CD4-positive, CD25-positive, alpha-beta regulatory T cell (primary cell): Measurements from ENCODE around the gene DDIAS. TPM values are rescaled to one million over a fixed set of nuclear protein-coding genes. Genes with fewer than 3 reads are reported as not detected.

ENCODE experiments used
- ATAC-seq, 2 donors: fragments of 150-1000 bp; cut with Tn5 transposase; one replicate each; pipeline ENCODE4 v1.10.0; 2021; ENCODE audit warnings: low read depth in 2 of 2, moderate number of reproducible peaks in 2 of 2, moderate library complexity in 1 of 2
- DNase-seq, 3 donors: peaks; one replicate each; pipeline versions ENCODE4 v3.0.0 to v3.0.0-alpha.2; 2012 to 2022; ENCODE audit warnings: mixed read lengths in 1 of 3
- H3K27ac ChIP-seq: one replicate; pipeline ENCODE4 v1.7.0; 2013; ENCODE audit warnings: mild to moderate bottlenecking, low read length; ENCODE audit not compliant: insufficient read depth, poor library complexity, severe bottlenecking
- H3K27me3 ChIP-seq: one replicate; pipeline ENCODE4 v1.7.0; 2013; ENCODE audit warnings: low read length; ENCODE audit not compliant: control insufficient read depth, insufficient read depth
- H3K36me3 ChIP-seq: one replicate; pipeline ENCODE4 v1.7.0; 2013; ENCODE audit warnings: mild to moderate bottlenecking, low read length, moderate library complexity; ENCODE audit not compliant: control insufficient read depth, insufficient read depth
- H3K4me1 ChIP-seq: 2 replicates; pipeline ENCODE4 v1.7.0; 2013; ENCODE audit warnings: mild to moderate bottlenecking, low read length; ENCODE audit not compliant: insufficient read depth, control insufficient read depth, poor library complexity, severe bottlenecking
- H3K4me3 ChIP-seq: one replicate; pipeline ENCODE4 v1.7.0; 2013; ENCODE audit warnings: low read depth, mild to moderate bottlenecking, low read length, moderate library complexity
- H3K9me3 ChIP-seq, 2 experiments: 1 replicate in 1 of 2; 2 replicates in 1 of 2; pipeline ENCODE4 v1.7.0; 2013; ENCODE audit warnings: low read length in 2 of 2, mild to moderate bottlenecking in 1 of 2, moderate library complexity in 1 of 2; ENCODE audit not compliant: control insufficient read depth in 2 of 2
- H3K27ac Mint-ChIP-seq, 3 donors: one replicate each; pipeline ENCODE4 v1.8.0; 2020 to 2022; ENCODE audit warnings: mild to moderate bottlenecking in 3 of 3, mixed read lengths in 3 of 3, moderate library complexity in 2 of 3
- H3K27me3 Mint-ChIP-seq: one replicate; pipeline ENCODE4 v1.8.0; 2022; ENCODE audit warnings: mild to moderate bottlenecking, mixed read lengths
- H3K36me3 Mint-ChIP-seq: one replicate; pipeline ENCODE4 v1.8.0; 2020; ENCODE audit warnings: mixed read lengths
- H3K4me1 Mint-ChIP-seq, 4 donors: one replicate each; pipeline ENCODE4 v1.8.0; 2020 to 2022; ENCODE audit warnings: mixed read lengths in 4 of 4, mild to moderate bottlenecking in 1 of 4
- H3K4me3 Mint-ChIP-seq, 4 donors: one replicate each; pipeline ENCODE4 v1.8.0; 2020 to 2022; ENCODE audit warnings: mild to moderate bottlenecking in 4 of 4, mixed read lengths in 4 of 4, moderate library complexity in 3 of 4
- H3K9me3 Mint-ChIP-seq, 7 donors: one replicate each; pipeline ENCODE4 v1.8.0; 2020 to 2022; ENCODE audit warnings: mixed read lengths in 7 of 7, mild to moderate bottlenecking in 3 of 7, moderate library complexity in 2 of 7
- polyA plus RNA-seq, 4 donors: library from polyadenylated mRNA; unstranded; fragments of 300-500 nt; fragmentation: Illumina TruSeq; gene quantifications; one replicate each; pipeline ENCODE4 v1.2.3, GENCODE V29; 2021
- total RNA-seq: library from RNA; stranded (reverse); gene quantifications from one replicate; pipeline ENCODE4 v1.2.3, GENCODE V29; 2022

Gene DDIAS
- total and polyA plus RNA-seq, 5 donors from 2014 or later: 0.86 to 2.8 (median 1.5) TPM

DNA sequence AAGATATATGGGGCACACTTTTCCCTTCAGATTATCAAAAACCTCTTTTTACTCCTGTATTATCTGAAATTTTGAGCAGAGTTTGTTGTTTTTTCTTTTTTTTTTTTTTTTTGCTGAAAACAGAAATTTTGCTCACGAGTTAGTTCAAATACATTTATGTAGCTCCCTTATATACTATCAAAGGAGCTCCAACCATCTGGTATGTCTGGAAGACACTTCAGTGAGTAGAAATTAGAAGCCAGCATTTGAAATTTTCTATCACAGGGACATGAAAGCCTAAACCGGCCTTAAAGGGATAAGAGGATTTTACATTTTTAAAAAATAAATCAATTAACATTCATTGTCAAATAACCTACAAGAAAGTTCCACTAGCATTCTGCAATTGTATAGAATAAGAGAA, 73.3 kb downstream of the DDIAS start:
- H3K4me3 Mint-ChIP-seq: no peak overlapping the region
- Histone ChIP-seq H3K27me3 (no peaks in the 10 kb centered on the region), H3K9me3 (no peaks in the 10 kb centered on the region), H3K36me3 (no peaks in the 10 kb centered on the region), H3K27ac (no peak overlapping the region), H3K4me3 (no peak overlapping the region), H3K4me1 (no peaks in the 10 kb centered on the region)
- H3K27ac Mint-ChIP-seq: no peak overlapping the region
- no peaks in the 10 kb centered on the region for H3K27me3 Mint-ChIP-seq
- peaks cover 0 to 1% (median 0%) of the 10 kb centered on the region in 7 donors for H3K9me3 Mint-ChIP-seq
- H3K36me3 Mint-ChIP-seq: peaks cover 4% of the 10 kb centered on the region
- no peak for ATAC-seq
- DNase-seq: no peak
- H3K4me1 Mint-ChIP-seq: peaks cover 23 to 37% (median 25%) of the 10 kb centered on the region in 4 donors

DNA sequence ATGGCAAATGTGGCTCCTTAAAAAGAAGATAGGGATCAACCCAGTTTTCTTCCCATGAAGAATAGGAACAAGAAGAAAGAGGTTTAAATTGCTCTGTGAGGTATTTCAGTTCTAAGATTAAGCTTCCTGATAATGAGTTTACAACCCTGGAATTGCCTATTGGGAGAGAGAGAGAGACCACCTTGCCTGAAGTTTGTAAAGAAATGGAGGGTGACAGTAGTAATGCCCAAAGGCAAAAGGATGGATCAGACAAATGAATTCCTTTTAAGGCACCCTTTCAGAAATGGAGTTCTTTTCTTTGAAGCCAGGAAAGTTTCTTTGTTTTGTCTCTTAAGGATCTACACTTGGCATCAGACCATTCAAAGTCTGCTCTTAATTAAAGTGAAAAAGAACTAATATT, 74.3 kb downstream of the DDIAS start:
- no peak overlapping the region for H3K27ac ChIP-seq
- H3K36me3 Mint-ChIP-seq: peaks cover 4% of the 10 kb centered on the region
- no peaks in the 10 kb centered on the region for H3K9me3 ChIP-seq
- no peaks in the 10 kb centered on the region for H3K27me3 Mint-ChIP-seq
- H3K27ac Mint-ChIP-seq: no peak overlapping the region
- H3K4me3 ChIP-seq: no peak overlapping the region
- H3K4me1 Mint-ChIP-seq: peaks cover 23 to 34% (median 26%) of the 10 kb centered on the region in 4 donors
- ATAC-seq: no peak
- H3K27me3 ChIP-seq: no peaks in the 10 kb centered on the region
- no peak for DNase-seq
- H3K4me1 ChIP-seq: no peaks in the 10 kb centered on the region
- H3K36me3 ChIP-seq: no peaks in the 10 kb centered on the region
- peaks cover 0 to 1% (median 0%) of the 10 kb centered on the region in 7 donors for H3K9me3 Mint-ChIP-seq
- H3K4me3 Mint-ChIP-seq: no peak overlapping the region

DNA sequence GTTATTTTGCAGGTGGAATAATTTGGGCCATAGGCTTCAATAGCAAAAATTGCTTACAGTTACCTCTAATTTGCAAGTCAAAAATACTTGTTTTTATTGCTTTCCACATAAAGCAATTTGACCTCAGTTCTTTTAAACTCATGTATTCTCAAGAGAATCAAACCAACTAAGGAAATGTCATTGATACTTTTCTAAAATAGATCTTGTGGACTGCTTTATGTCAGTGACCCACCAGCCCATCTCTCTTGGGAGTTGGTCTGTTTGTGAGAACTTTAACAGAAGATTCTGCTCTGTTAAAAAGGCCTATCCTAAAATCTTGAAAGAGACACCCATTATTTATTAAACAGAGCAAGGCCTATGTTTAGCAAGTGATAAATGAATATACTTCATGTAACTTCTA, 75.2 kb downstream of the DDIAS start:
- H3K4me1 ChIP-seq: no peaks in the 10 kb centered on the region
- H3K4me3 ChIP-seq: no peak overlapping the region
- Mint-ChIP-seq H3K4me1 (peaks cover 19 to 28% (median 22%) of the 10 kb centered on the region in 4 donors), H3K36me3 (peaks cover 12% of the 10 kb centered on the region), H3K9me3 (peaks cover 0 to 1% (median 0%) of the 10 kb centered on the region in 7 donors), H3K27ac (no peak overlapping the region), H3K4me3 (no peak overlapping the region), H3K27me3 (no peaks in the 10 kb centered on the region)
- H3K27me3 ChIP-seq: no peaks in the 10 kb centered on the region
- H3K36me3 ChIP-seq: peaks cover 6% of the 10 kb centered on the region
- DNase-seq (no peak), ATAC-seq (no peak)
- no peak overlapping the region for H3K27ac ChIP-seq
- H3K9me3 ChIP-seq: no peaks in the 10 kb centered on the region

DNA sequence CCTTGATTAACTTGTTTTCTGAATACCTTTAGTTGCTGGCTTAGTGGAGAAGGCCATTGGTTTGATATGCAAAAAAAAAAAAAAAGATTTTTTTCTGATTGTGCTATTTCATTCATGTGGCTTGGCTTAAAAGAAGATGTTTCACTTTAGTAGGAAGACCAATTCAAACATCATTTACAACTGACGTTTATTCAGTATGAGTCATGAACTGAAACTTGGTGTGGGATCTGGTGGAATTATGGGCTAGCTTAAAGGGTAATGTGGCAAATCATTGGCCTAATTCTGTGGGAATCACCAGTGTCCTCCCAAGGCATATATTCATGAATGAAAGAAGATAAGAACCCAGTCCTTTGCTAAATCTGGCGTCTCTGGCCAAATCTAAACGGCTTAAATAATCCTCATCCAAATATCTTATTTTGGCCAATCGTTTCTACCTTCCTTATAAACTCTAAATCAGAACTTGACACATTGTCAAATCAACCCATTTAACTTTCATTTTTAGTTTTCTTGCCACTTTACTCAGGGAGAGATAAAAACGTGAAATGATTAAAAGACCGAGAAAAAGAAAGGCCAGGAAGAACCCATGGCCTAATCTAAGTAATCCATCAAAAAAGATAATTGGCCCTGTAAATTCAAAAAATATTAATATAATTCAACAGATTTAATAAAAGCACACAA, 77.0 kb downstream of the DDIAS start:
- Mint-ChIP-seq H3K4me3 (peak overlapping the region in 1 of 4 donors; percentile 54), H3K9me3 (peaks cover 0 to 1% (median 0%) of the 10 kb centered on the region in 7 donors), H3K27ac (peak overlapping the region; percentile 1 to 84 (median 11)), H3K4me1 (peaks cover 14 to 22% (median 17%) of the 10 kb centered on the region in 4 donors), H3K36me3 (peaks cover 17% of the 10 kb centered on the region), H3K27me3 (no peaks in the 10 kb centered on the region)
- DNase-seq: peak in 1 of 3 donors; percentile 37
- Histone ChIP-seq H3K36me3 (peaks cover 11% of the 10 kb centered on the region), H3K9me3 (no peaks in the 10 kb centered on the region), H3K4me3 (peak overlapping the region; percentile 6), H3K27ac (no peak overlapping the region), H3K4me1 (no peaks in the 10 kb centered on the region), H3K27me3 (no peaks in the 10 kb centered on the region)
- peak; percentile 34 to 48 for ATAC-seq

DNA sequence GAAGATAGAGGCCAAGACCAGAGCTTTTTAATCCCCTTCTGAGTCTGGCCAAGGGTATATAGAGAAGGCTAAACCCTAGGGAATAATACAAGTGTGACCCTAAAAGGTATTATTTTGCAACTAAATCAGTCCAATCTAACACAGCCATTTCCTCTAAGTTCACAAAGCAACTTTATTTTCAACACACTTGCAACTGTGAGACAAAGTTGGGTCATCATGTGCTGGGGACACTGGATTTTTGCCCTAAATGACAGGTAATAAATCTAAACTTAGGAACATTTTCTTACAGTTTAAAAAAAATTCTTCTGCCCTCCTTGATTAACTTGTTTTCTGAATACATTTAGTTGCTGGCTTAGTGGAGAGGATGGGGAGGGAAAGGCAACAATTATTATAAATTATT, 78.3 kb downstream of the DDIAS start:
- Mint-ChIP-seq H3K4me1 (peaks cover 12 to 22% (median 16%) of the 10 kb centered on the region in 4 donors), H3K9me3 (peaks cover 0 to 1% (median 0%) of the 10 kb centered on the region in 7 donors), H3K4me3 (no peak overlapping the region), H3K36me3 (peaks cover 26% of the 10 kb centered on the region), H3K27ac (no peak overlapping the region), H3K27me3 (no peaks in the 10 kb centered on the region)
- DNase-seq (no peak), ATAC-seq (no peak)
- Histone ChIP-seq H3K27ac (no peak overlapping the region), H3K9me3 (no peaks in the 10 kb centered on the region), H3K36me3 (peaks cover 19% of the 10 kb centered on the region), H3K27me3 (no peaks in the 10 kb centered on the region), H3K4me3 (no peak overlapping the region), H3K4me1 (no peaks in the 10 kb centered on the region)

DNA sequence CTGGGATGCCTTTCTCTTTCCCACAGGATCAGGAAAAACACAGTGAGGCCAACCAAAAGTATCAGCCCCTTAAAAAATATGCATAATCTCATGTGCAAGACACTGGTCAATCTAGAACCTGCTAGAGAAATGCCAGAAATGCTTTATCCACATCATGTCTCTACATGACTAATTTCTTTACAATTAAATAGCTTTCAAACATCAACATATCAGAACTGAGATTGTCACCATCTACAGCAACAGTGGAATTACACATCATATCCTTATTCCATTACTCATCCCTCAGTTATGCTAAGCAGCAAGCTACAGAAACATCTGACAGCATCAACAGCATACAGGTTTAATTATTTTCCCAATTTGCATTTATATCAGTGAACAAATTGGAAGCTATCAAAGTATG, 78.8 kb downstream of the DDIAS start:
- peaks cover 12 to 22% (median 16%) of the 10 kb centered on the region in 4 donors for H3K4me1 Mint-ChIP-seq
- H3K4me3 Mint-ChIP-seq: no peak overlapping the region
- H3K9me3 Mint-ChIP-seq: peaks cover 0 to 1% (median 0%) of the 10 kb centered on the region in 7 donors
- DNase-seq: no peak
- Histone ChIP-seq H3K36me3 (peaks cover 20% of the 10 kb centered on the region), H3K27ac (no peak overlapping the region), H3K4me3 (no peak overlapping the region), H3K4me1 (no peaks in the 10 kb centered on the region), H3K9me3 (no peaks in the 10 kb centered on the region), H3K27me3 (no peaks in the 10 kb centered on the region)
- peaks cover 28% of the 10 kb centered on the region for H3K36me3 Mint-ChIP-seq
- no peak overlapping the region for H3K27ac Mint-ChIP-seq
- no peak for ATAC-seq
- H3K27me3 Mint-ChIP-seq: no peaks in the 10 kb centered on the region

DNA sequence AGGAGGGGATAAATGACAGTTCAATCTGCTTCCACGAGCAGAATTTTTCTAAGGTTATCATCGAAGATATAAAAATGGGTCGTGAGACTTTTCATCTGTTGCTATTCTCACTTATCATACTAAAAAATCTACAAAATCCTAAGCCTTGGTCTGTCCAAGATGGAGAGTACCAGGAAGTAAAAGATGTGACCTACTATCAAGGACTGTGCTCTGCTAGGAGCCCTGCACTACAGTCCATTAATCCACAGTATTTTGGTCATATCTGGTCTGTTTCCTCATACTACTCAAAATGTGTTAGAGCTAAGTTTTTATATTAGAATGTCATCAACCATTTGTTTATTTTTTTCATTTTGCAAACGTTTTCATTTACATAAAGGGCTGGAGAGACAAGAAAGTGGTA, 79.4 kb downstream of the DDIAS start:
- Histone ChIP-seq H3K4me1 (no peaks in the 10 kb centered on the region), H3K27me3 (no peaks in the 10 kb centered on the region), H3K4me3 (no peak overlapping the region), H3K27ac (no peak overlapping the region), H3K9me3 (no peaks in the 10 kb centered on the region), H3K36me3 (peaks cover 24% of the 10 kb centered on the region)
- H3K27ac Mint-ChIP-seq: no peak overlapping the region
- H3K4me3 Mint-ChIP-seq: no peak overlapping the region
- DNase-seq (no peak), ATAC-seq (no peak)
- no peaks in the 10 kb centered on the region for H3K27me3 Mint-ChIP-seq
- H3K4me1 Mint-ChIP-seq: peaks cover 12 to 22% (median 16%) of the 10 kb centered on the region in 4 donors
- H3K9me3 Mint-ChIP-seq: peaks cover 0 to 1% (median 0%) of the 10 kb centered on the region in 7 donors
- H3K36me3 Mint-ChIP-seq: peaks cover 32% of the 10 kb centered on the region

DNA sequence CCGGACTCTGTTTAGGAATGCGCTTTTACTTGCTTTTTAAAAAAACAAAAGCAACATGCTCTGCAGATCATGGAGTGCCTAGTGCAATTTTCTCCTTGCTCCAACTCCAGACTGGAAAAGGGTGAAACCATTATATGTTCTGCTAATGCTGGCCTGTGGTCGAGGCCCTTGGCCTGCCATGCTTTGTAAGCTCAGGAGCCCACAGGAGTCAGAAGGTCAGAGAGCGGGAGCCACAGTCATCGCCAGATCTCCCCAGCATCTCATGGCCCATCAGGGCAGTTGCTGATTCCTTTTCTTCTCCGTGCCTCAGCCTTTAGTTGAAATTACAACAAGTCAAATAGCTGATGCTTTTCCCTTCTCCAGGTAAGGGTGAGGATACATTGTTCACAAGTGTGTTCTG, 80.3 kb downstream of the DDIAS start:
- H3K9me3 ChIP-seq: no peaks in the 10 kb centered on the region
- Mint-ChIP-seq H3K9me3 (peaks cover 0 to 1% (median 0%) of the 10 kb centered on the region in 7 donors), H3K4me1 (peaks cover 9 to 19% (median 14%) of the 10 kb centered on the region in 4 donors), H3K4me3 (no peak overlapping the region), H3K27ac (no peak overlapping the region), H3K27me3 (no peaks in the 10 kb centered on the region), H3K36me3 (peaks cover 33% of the 10 kb centered on the region)
- DNase-seq (no peak), ATAC-seq (no peak)
- no peak overlapping the region for H3K4me3 ChIP-seq
- no peak overlapping the region for H3K27ac ChIP-seq
- peaks cover 32% of the 10 kb centered on the region for H3K36me3 ChIP-seq
- no peaks in the 10 kb centered on the region for H3K27me3 ChIP-seq
- H3K4me1 ChIP-seq: no peaks in the 10 kb centered on the region
